ENCODE measurements around the gene TOPORS. TPM values are rescaled to one million over a fixed set of nuclear protein-coding genes. Genes with fewer than 3 reads are reported as not detected.
A peak's percentile ranks its signal among the peaks of the same experiment; 100 is the strongest.

TOPORS gene
- total RNA-seq, 4 donors from 2014 or later: 16.5 to 28.5 (median 25.5) TPM

- no peaks in the 10 kb centered on the region for H3K4me1 ChIP-seq
- H3K9me3 ChIP-seq: no peaks in the 10 kb centered on the region
- peaks cover 35% of the 10 kb centered on the region for H3K27me3 ChIP-seq
- ATAC-seq: no peak
- no peaks in the 10 kb centered on the region for H3K36me3 ChIP-seq
- TF ChIP-seq EP300 (IDR thresholded peaks at IDR 0.05) (no peak), POLR2AphosphoS5 (IDR thresholded peaks at IDR 0.05) (no peak), CTCF (IDR thresholded peaks at IDR 0.05) (no peak), POLR2A (IDR thresholded peaks at IDR 0.05) (no peak)
- H3K4me3 ChIP-seq: no peak overlapping the region
- no peak overlapping the region for H3K27ac ChIP-seq
- WGBS, 2 donors (ENCODE audit: low coverage in 1 of 2): 45 to 48% methylated on average over 2 of the region's 2 CpGs
These were observed 38.1 kb upstream of the TOPORS start for GRCh38 chr9:32590476-32590875.

- H3K36me3 ChIP-seq: no peaks in the 10 kb centered on the region
- no peak overlapping the region for H3K4me3 ChIP-seq
- TF ChIP-seq POLR2A (IDR thresholded peaks at IDR 0.05): no peak
- TF ChIP-seq CTCF (IDR thresholded peaks at IDR 0.05): peak in 3 of 4 experiments; percentile 5 to 31 (median 13)
- TF ChIP-seq EP300 (IDR thresholded peaks at IDR 0.05): no peak
- no peak for TF ChIP-seq POLR2AphosphoS5 (IDR thresholded peaks at IDR 0.05)
- 36 to 59% methylated on average over 4 to 6 of the region's 6 CpGs for WGBS, 2 donors (ENCODE audit: low coverage in 1 of 2)
- peaks cover 42% of the 10 kb centered on the region for H3K27me3 ChIP-seq
- H3K9me3 ChIP-seq: no peaks in the 10 kb centered on the region
- H3K27ac ChIP-seq: no peak overlapping the region
- no peaks in the 10 kb centered on the region for H3K4me1 ChIP-seq
- ATAC-seq: no peak
These were observed 36.8 kb upstream of the TOPORS start for GRCh38 chr9:32589083-32589723.

GRCh38 chr9:32587901-32588300 lies 35.5 kb upstream of the TOPORS start:
- Histone ChIP-seq H3K27me3 (peaks cover 42% of the 10 kb centered on the region), H3K4me3 (no peak overlapping the region), H3K4me1 (no peaks in the 10 kb centered on the region), H3K36me3 (no peaks in the 10 kb centered on the region), H3K27ac (no peak overlapping the region), H3K9me3 (no peaks in the 10 kb centered on the region)
- TF ChIP-seq CTCF (IDR thresholded peaks at IDR 0.05): no peak
- ATAC-seq: no peak

- H3K9me3 ChIP-seq: no peaks in the 10 kb centered on the region
- no peak for ATAC-seq
- no peaks in the 10 kb centered on the region for H3K36me3 ChIP-seq
- TF ChIP-seq POLR2AphosphoS5 (IDR thresholded peaks at IDR 0.05) (no peak), POLR2A (IDR thresholded peaks at IDR 0.05) (no peak), CTCF (IDR thresholded peaks at IDR 0.05) (no peak), EP300 (IDR thresholded peaks at IDR 0.05) (no peak)
- peaks cover 38% of the 10 kb centered on the region for H3K27me3 ChIP-seq
- H3K4me3 ChIP-seq: no peak overlapping the region
- no peaks in the 10 kb centered on the region for H3K4me1 ChIP-seq
- no peak overlapping the region for H3K27ac ChIP-seq
- 19 to 28% methylated on average over 2 of the region's 2 CpGs for WGBS, 2 donors (ENCODE audit: low coverage in 1 of 2)
These were observed 32.4 kb upstream of the TOPORS start for GRCh38 chr9:32584784-32585183.

- no peak for TF ChIP-seq EP300 (IDR thresholded peaks at IDR 0.05)
- peak in 3 of 4 experiments; percentile 17 to 52 (median 25) for TF ChIP-seq CTCF (IDR thresholded peaks at IDR 0.05)
- H3K4me3 ChIP-seq: no peak overlapping the region
- peaks cover 25% of the 10 kb centered on the region for H3K27me3 ChIP-seq
- H3K36me3 ChIP-seq: no peaks in the 10 kb centered on the region
- WGBS, 2 donors (ENCODE audit: low coverage in 1 of 2): 17 to 26% methylated on average over 2 to 3 of the region's 3 CpGs
- no peak for ATAC-seq
- H3K27ac ChIP-seq: no peak overlapping the region
- no peaks in the 10 kb centered on the region for H3K9me3 ChIP-seq
- no peaks in the 10 kb centered on the region for H3K4me1 ChIP-seq
These were observed 29.2 kb upstream of the TOPORS start for GRCh38 chr9:32581512-32582143.
